Astrocyte (in vitro differentiated cells and primary cell): ENCODE measurements around the gene AFF4.

Experiments used
- CTCF ChIP-seq: IDR thresholded peaks from 2 replicates; pipeline ENCODE4 v1.5.1; 2011; ENCODE audit warnings: low read depth, mild to moderate bottlenecking, inconsistent platforms, low read length, moderate library complexity; ENCODE audit not compliant: insufficient read depth
- EZH2 ChIP-seq: IDR thresholded peaks from 2 replicates; pipeline ENCODE4 v1.6.1; 2012; ENCODE audit warnings: mild to moderate bottlenecking, low read length, inconsistent platforms; ENCODE audit not compliant: insufficient read depth

GRCh38 chr5:132840313-132840712, 123.1 kb downstream of the AFF4 start:
- TF ChIP-seq CTCF = no peak
- TF ChIP-seq EZH2 = no peak
